ENCODE data around the gene CD99. TPM values are rescaled to one million over a fixed set of nuclear protein-coding genes. Genes with fewer than 3 reads are reported as not detected.
A peak's percentile ranks its signal among the peaks of the same experiment; 100 is the strongest.

The CD99 gene, protein sequence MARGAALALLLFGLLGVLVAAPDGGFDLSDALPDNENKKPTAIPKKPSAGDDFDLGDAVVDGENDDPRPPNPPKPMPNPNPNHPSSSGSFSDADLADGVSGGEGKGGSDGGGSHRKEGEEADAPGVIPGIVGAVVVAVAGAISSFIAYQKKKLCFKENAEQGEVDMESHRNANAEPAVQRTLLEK
- polyA plus RNA-seq, result 100 to 1,000 TPM; 101 to 307 (median 183) TPM
- long read RNA-seq, donor 1, transcript CD99-205 (10 exons, 1,291 nt), result major isoform, 117 of 310 reads
- long read RNA-seq, donor 1, transcript CD99-215 (3 exons, 583 nt), result minor isoform, 6 of 310 reads
- long read RNA-seq, donor 1, transcript CD99-212 (10 exons, 1,089 nt), result minor isoform, 19 of 310 reads
- long read RNA-seq, donor 1, partial matches to known transcripts, result 161 of 310 reads
- long read RNA-seq, donor 1, other reads (novel, unspliced or antisense), result 0 of 310 reads
- long read RNA-seq, donor 2, transcript CD99-205 (10 exons, 1,291 nt), result major isoform, 23 of 53 reads
- long read RNA-seq, donor 2, partial matches to known transcripts, result 26 of 53 reads
- long read RNA-seq, donor 2, other reads (novel, unspliced or antisense), result 0 of 53 reads
- long read RNA-seq, donor 3, transcript CD99-205 (10 exons, 1,291 nt), result major isoform, 35 of 46 reads
- long read RNA-seq, donor 3, partial matches to known transcripts, result 0 of 46 reads
- long read RNA-seq, donor 3, other reads (novel, unspliced or antisense), result 0 of 46 reads
- long read RNA-seq, donor 4, partial matches to known transcripts, result 0 of 2 reads
- long read RNA-seq, donor 4, other reads (novel, unspliced or antisense), result 0 of 2 reads
- long read RNA-seq, donor 5, transcript CD99-205 (10 exons, 1,291 nt), result major isoform, 14 of 52 reads
- long read RNA-seq, donor 5, partial matches to known transcripts, result 37 of 52 reads
- long read RNA-seq, donor 5, other reads (novel, unspliced or antisense), result 0 of 52 reads
- long read RNA-seq, donor 6, transcript CD99-205 (10 exons, 1,291 nt), result major isoform, 50 of 67 reads
- long read RNA-seq, donor 6, transcript CD99-212 (10 exons, 1,089 nt), result minor isoform, 10 of 67 reads
- long read RNA-seq, donor 6, partial matches to known transcripts, result 0 of 67 reads
- long read RNA-seq, donor 6, other reads (novel, unspliced or antisense), result 0 of 67 reads
- long read RNA-seq, donor 7, transcript CD99-212 (10 exons, 1,089 nt), result minor isoform, 30 of 625 reads
- long read RNA-seq, donor 7, transcript CD99-204 (9 exons, 892 nt), result minor isoform, 16 of 625 reads
- long read RNA-seq, donor 7, transcript CD99-205 (10 exons, 1,291 nt), result major isoform, 221 of 625 reads
- long read RNA-seq, donor 7, partial matches to known transcripts, result 343 of 625 reads
- long read RNA-seq, donor 7, other reads (novel, unspliced or antisense), result 5 of 625 reads
- long read RNA-seq, donor 8, transcript CD99-205 (10 exons, 1,291 nt), result major isoform, 22 of 54 reads
- long read RNA-seq, donor 8, partial matches to known transcripts, result 26 of 54 reads
- long read RNA-seq, donor 8, other reads (novel, unspliced or antisense), result 0 of 54 reads
- long read RNA-seq, donor 9, transcript CD99-205 (10 exons, 1,291 nt), result major isoform, 17 of 21 reads
- long read RNA-seq, donor 9, partial matches to known transcripts, result 0 of 21 reads
- long read RNA-seq, donor 9, other reads (novel, unspliced or antisense), result 0 of 21 reads
- long read RNA-seq, donor 10, transcript CD99-205 (10 exons, 1,291 nt), result major isoform, 56 of 157 reads
- long read RNA-seq, donor 10, transcript CD99-212 (10 exons, 1,089 nt), result minor isoform, 9 of 157 reads
- long read RNA-seq, donor 10, partial matches to known transcripts, result 82 of 157 reads
- long read RNA-seq, donor 10, other reads (novel, unspliced or antisense), result 0 of 157 reads

DNA sequence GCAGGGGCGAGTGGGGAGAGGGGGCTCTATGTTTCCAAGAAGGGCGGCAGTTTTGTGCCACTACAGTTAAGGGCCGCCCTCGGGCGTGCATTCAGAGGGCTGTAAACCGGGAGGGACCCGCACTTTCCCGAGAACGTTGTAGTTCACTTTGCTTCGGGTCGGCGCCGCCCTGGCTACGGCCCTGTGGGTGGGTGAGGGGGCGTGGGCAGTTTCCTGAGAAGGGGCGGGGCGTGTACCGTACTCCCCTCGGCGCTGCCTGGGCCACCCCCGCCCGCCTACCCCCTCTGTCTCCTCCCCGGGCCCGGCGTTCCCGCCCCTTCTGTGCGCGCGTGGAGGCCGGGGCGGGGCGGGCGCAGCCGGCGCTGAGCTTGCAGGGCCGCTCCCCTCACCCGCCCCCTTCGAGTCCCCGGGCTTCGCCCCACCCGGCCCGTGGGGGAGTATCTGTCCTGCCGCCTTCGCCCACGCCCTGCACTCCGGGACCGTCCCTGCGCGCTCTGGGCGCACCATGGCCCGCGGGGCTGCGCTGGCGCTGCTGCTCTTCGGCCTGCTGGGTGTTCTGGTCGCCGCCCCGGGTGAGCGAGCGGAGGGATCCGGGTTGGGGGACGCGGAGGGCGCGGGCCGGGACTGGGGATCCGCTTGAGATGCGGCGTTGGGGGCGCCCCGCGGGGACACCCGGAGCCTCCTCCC is at the start of gene CD99:
TSS of gene CD99 (plus strand) at position 440 of the 687 bp plus-strand sequence. CDS start at position 506, 66 bp downstream.
- H3K9me3 ChIP-seq (ENCODE audit: control insufficient read depth in 2 of 2, insufficient read depth in 1 of 2, low read depth in 1 of 2, low read length in 1 of 2), result no peaks in the 10 kb centered on the region
- peaks cover 0 to 8% (median 0%) of the 10 kb centered on the region in 3 donors for H3K36me3 ChIP-seq (ENCODE audit: control insufficient read depth in 3 of 3, insufficient read depth in 2 of 3, low read depth in 1 of 3, low read length in 3 of 3)
- peak within 1 kb of the TSS; percentile 73 to 91 (median 83) for H3K4me3 ChIP-seq (ENCODE audit: low read depth in 1 of 3, low read length in 3 of 3)
- H3K27me3 ChIP-seq (ENCODE audit: control insufficient read depth in 3 of 3, insufficient read depth in 3 of 3, low read length in 3 of 3), result no peaks in the 10 kb centered on the region
- FAIRE-seq (no peak), DNase-seq (peak; percentile 98)
- peaks cover 6 to 17% (median 11%) of the 10 kb centered on the region in 3 donors for H3K4me1 ChIP-seq (ENCODE audit: control insufficient read depth in 3 of 3, insufficient read depth in 2 of 3, low read depth in 1 of 3, low read length in 2 of 3)
- 0% methylated on average over 55 to 73 of the region's 73 CpGs for WGBS, 3 donors
- H3K27ac ChIP-seq (ENCODE audit: low read depth in 1 of 3, low read length in 2 of 3), result peak within 1 kb of the TSS; percentile 69 to 93 (median 91)

DNA sequence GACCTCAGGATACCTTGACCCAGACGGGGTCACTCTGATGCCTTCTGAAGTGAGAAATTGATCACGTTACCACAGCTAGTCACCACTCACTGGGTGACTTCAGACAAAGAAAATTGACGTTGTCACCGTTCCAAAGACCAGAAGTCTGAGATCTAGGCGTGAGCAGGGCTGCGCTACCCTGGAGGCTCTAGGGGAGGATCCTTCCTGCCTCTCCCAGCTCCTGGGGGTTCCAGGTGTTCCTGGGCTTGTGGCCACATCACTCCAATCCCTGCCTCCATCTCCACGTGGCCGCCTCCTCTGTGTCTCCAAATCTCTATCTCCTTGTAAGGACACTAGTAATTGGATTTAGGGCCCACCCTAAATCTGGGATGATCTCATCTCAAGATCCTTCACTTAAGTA is 48.9 kb upstream of the CD99 start:
- no peaks in the 10 kb centered on the region for H3K4me1 ChIP-seq (ENCODE audit: control insufficient read depth in 3 of 3, insufficient read depth in 2 of 3, low read depth in 1 of 3, low read length in 2 of 3)
- no peak for FAIRE-seq
- no peak overlapping the region for H3K4me3 ChIP-seq (ENCODE audit: low read depth in 1 of 3, low read length in 3 of 3)
- DNase-seq, result no peak
- H3K9me3 ChIP-seq (ENCODE audit: control insufficient read depth in 2 of 2, insufficient read depth in 1 of 2, low read depth in 1 of 2, low read length in 1 of 2), result no peaks in the 10 kb centered on the region
- H3K27me3 ChIP-seq (ENCODE audit: control insufficient read depth in 3 of 3, insufficient read depth in 3 of 3, low read length in 3 of 3), result no peaks in the 10 kb centered on the region
- WGBS, 3 donors, result 91 to 94% (median 92%) methylated on average over 8 of the region's 8 CpGs
- no peak overlapping the region for H3K27ac ChIP-seq (ENCODE audit: low read depth in 1 of 3, low read length in 2 of 3)
- peaks cover 0 to 43% (median 7%) of the 10 kb centered on the region in 3 donors for H3K36me3 ChIP-seq (ENCODE audit: control insufficient read depth in 3 of 3, insufficient read depth in 2 of 3, low read depth in 1 of 3, low read length in 3 of 3)

DNA sequence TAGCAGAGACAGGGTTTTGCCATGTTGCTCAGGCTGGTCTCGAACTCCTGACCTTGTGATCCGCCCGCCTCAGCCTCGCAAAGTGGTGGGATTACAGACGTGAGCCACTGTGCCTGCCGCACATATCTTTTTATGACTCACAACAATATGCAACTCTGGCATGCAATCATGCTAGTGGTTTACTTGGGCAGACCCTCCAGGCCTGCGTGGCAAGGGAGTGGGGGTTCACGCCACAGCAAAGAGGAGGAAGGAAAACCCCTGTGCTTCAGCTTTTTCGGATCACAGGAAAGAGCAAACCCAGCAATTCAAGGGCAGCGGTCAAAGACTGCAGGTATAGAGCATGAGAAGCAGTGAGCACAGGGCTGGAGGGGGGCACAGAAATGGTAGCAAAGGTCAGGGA is 48.3 kb upstream of the CD99 start:
- no peak overlapping the region for H3K27ac ChIP-seq (ENCODE audit: low read depth in 1 of 3, low read length in 2 of 3)
- FAIRE-seq (no peak), DNase-seq (no peak)
- 80 to 90% (median 84%) methylated on average over 10 of the region's 10 CpGs for WGBS, 3 donors
- no peaks in the 10 kb centered on the region for H3K27me3 ChIP-seq (ENCODE audit: control insufficient read depth in 3 of 3, insufficient read depth in 3 of 3, low read length in 3 of 3)
- peaks cover 0 to 46% (median 7%) of the 10 kb centered on the region in 3 donors for H3K36me3 ChIP-seq (ENCODE audit: control insufficient read depth in 3 of 3, insufficient read depth in 2 of 3, low read depth in 1 of 3, low read length in 3 of 3)
- H3K4me1 ChIP-seq (ENCODE audit: control insufficient read depth in 3 of 3, insufficient read depth in 2 of 3, low read depth in 1 of 3, low read length in 2 of 3), result no peaks in the 10 kb centered on the region
- H3K9me3 ChIP-seq (ENCODE audit: control insufficient read depth in 2 of 2, insufficient read depth in 1 of 2, low read depth in 1 of 2, low read length in 1 of 2), result no peaks in the 10 kb centered on the region
- H3K4me3 ChIP-seq (ENCODE audit: low read depth in 1 of 3, low read length in 3 of 3), result no peak overlapping the region

DNA sequence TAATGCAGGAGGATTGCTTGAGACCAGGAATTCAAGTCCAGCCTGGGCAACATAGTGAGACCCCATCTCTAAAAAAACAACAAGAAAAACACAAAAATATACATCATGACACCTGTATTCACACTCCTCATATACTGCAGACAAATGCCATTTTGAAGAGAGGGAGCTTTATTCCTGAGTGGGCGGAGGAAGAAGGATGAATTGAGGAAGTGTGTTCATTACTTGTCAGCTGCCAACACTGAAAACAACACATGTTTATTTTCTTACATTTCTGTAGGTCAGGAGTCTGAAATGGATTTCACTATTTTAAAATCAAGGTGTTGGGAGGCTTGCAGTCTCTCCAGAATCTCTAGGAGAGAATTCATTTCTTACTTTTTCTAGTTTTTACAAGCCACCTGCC is 47.2 kb upstream of the CD99 start:
- peaks cover 0 to 45% (median 5%) of the 10 kb centered on the region in 3 donors for H3K36me3 ChIP-seq (ENCODE audit: control insufficient read depth in 3 of 3, insufficient read depth in 2 of 3, low read depth in 1 of 3, low read length in 3 of 3)
- DNase-seq, result no peak
- 83 to 97% (median 85%) methylated on average over 1 of the region's 1 CpG for WGBS, 3 donors
- no peak for FAIRE-seq
- no peaks in the 10 kb centered on the region for H3K27me3 ChIP-seq (ENCODE audit: control insufficient read depth in 3 of 3, insufficient read depth in 3 of 3, low read length in 3 of 3)
- no peak overlapping the region for H3K4me3 ChIP-seq (ENCODE audit: low read depth in 1 of 3, low read length in 3 of 3)
- no peak overlapping the region for H3K27ac ChIP-seq (ENCODE audit: low read depth in 1 of 3, low read length in 2 of 3)
- H3K9me3 ChIP-seq (ENCODE audit: control insufficient read depth in 2 of 2, insufficient read depth in 1 of 2, low read depth in 1 of 2, low read length in 1 of 2), result no peaks in the 10 kb centered on the region
- no peaks in the 10 kb centered on the region for H3K4me1 ChIP-seq (ENCODE audit: control insufficient read depth in 3 of 3, insufficient read depth in 2 of 3, low read depth in 1 of 3, low read length in 2 of 3)

DNA sequence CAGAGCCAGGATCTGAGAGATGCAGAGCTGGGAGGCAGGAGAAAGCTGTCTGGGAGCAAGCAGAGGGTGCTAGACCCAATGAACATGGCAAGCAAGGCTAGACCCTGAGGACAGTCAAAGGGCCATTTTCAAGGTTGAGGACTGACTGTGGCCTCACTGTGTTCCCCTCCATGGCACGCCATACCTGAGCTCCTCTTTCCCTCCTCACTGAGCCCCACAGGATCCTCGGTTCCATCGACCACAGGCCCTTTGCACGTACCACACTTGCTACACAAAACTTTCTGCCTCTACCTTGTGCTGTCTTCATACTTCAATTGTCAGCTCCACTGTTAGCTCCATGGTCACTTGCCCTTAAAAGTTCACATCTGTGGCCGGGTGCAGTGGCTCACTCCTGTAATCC is 45.5 kb upstream of the CD99 start:
- WGBS, 3 donors, result 66 to 80% (median 73%) methylated on average over 5 of the region's 5 CpGs
- Histone ChIP-seq H3K4me3 (ENCODE audit: low read depth in 1 of 3, low read length in 3 of 3) (no peak overlapping the region), H3K27me3 (ENCODE audit: control insufficient read depth in 3 of 3, insufficient read depth in 3 of 3, low read length in 3 of 3) (no peaks in the 10 kb centered on the region), H3K27ac (ENCODE audit: low read depth in 1 of 3, low read length in 2 of 3) (no peak overlapping the region), H3K4me1 (ENCODE audit: control insufficient read depth in 3 of 3, insufficient read depth in 2 of 3, low read depth in 1 of 3, low read length in 2 of 3) (no peaks in the 10 kb centered on the region), H3K36me3 (ENCODE audit: control insufficient read depth in 3 of 3, insufficient read depth in 2 of 3, low read depth in 1 of 3, low read length in 3 of 3) (peaks cover 0 to 46% (median 2%) of the 10 kb centered on the region in 3 donors), H3K9me3 (ENCODE audit: control insufficient read depth in 2 of 2, insufficient read depth in 1 of 2, low read depth in 1 of 2, low read length in 1 of 2) (no peaks in the 10 kb centered on the region)
- no peak for DNase-seq
- FAIRE-seq, result no peak

DNA sequence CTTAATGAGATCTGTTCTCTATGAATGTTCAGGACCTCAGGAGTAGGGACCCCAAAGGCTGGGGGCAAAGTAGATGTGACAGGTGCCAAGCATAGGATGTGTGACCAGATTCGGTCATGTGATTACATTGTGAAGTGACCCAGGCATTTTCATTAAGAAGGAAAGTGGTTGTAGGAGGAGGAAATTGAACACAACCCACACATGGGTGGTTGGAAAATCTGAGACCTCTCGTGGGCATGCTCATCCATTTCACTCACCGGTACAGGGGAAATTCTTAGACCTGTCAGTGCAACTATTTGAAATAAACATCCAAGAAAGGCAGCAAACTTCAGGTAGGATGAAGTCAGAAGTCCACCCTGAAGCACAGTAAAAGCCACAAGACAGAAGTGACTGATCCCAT is 43.5 kb upstream of the CD99 start:
- Histone ChIP-seq H3K9me3 (ENCODE audit: control insufficient read depth in 2 of 2, insufficient read depth in 1 of 2, low read depth in 1 of 2, low read length in 1 of 2) (no peaks in the 10 kb centered on the region), H3K27ac (ENCODE audit: low read depth in 1 of 3, low read length in 2 of 3) (no peak overlapping the region), H3K4me3 (ENCODE audit: low read depth in 1 of 3, low read length in 3 of 3) (no peak overlapping the region), H3K4me1 (ENCODE audit: control insufficient read depth in 3 of 3, insufficient read depth in 2 of 3, low read depth in 1 of 3, low read length in 2 of 3) (no peaks in the 10 kb centered on the region), H3K36me3 (ENCODE audit: control insufficient read depth in 3 of 3, insufficient read depth in 2 of 3, low read depth in 1 of 3, low read length in 3 of 3) (peaks cover 0 to 46% (median 2%) of the 10 kb centered on the region in 3 donors), H3K27me3 (ENCODE audit: control insufficient read depth in 3 of 3, insufficient read depth in 3 of 3, low read length in 3 of 3) (no peaks in the 10 kb centered on the region)
- WGBS, 3 donors, result 76 to 80% (median 80%) methylated on average over 3 of the region's 3 CpGs
- no peak for FAIRE-seq
- DNase-seq, result no peak

DNA sequence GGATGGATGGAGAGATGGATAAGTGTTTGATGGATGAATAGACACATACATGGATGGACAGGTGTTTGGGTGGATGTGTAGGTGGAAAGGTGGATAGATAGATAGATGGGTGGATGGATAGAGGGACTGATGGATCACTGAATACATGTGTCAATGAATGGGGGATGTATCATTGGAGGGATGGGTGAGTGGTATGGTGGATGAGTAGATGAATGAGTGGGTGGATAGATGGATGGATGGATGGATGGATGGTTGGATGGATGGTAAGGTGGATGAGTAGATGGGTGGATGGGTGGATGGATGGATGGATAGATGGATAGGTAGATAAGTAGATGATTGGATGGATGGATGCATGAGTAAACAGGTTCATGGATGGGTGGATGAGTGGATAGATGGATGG is 41.1 kb upstream of the CD99 start:
- FAIRE-seq, result no peak

More for the DNA sequence above, 41.1 kb upstream of the CD99 start:
- H3K4me1 ChIP-seq (ENCODE audit: control insufficient read depth in 3 of 3, insufficient read depth in 2 of 3, low read depth in 1 of 3, low read length in 2 of 3), result peaks cover 0 to 5% (median 0%) of the 10 kb centered on the region in 3 donors
- DNase-seq, result no peak
- H3K9me3 ChIP-seq (ENCODE audit: control insufficient read depth in 2 of 2, insufficient read depth in 1 of 2, low read depth in 1 of 2, low read length in 1 of 2), result no peaks in the 10 kb centered on the region
- H3K27me3 ChIP-seq (ENCODE audit: control insufficient read depth in 3 of 3, insufficient read depth in 3 of 3, low read length in 3 of 3), result no peaks in the 10 kb centered on the region
- peaks cover 0 to 44% (median 2%) of the 10 kb centered on the region in 3 donors for H3K36me3 ChIP-seq (ENCODE audit: control insufficient read depth in 3 of 3, insufficient read depth in 2 of 3, low read depth in 1 of 3, low read length in 3 of 3)
- H3K27ac ChIP-seq (ENCODE audit: low read depth in 1 of 3, low read length in 2 of 3), result no peak overlapping the region
- H3K4me3 ChIP-seq (ENCODE audit: low read depth in 1 of 3, low read length in 3 of 3), result no peak overlapping the region
